ENCODE data around the gene OST4. TPM values are rescaled to one million over a fixed set of nuclear protein-coding genes. Genes with fewer than 3 reads are reported as not detected.

The OST4 gene
- total RNA-seq, 1 donor from 2014 or later = 322 TPM

DNA sequence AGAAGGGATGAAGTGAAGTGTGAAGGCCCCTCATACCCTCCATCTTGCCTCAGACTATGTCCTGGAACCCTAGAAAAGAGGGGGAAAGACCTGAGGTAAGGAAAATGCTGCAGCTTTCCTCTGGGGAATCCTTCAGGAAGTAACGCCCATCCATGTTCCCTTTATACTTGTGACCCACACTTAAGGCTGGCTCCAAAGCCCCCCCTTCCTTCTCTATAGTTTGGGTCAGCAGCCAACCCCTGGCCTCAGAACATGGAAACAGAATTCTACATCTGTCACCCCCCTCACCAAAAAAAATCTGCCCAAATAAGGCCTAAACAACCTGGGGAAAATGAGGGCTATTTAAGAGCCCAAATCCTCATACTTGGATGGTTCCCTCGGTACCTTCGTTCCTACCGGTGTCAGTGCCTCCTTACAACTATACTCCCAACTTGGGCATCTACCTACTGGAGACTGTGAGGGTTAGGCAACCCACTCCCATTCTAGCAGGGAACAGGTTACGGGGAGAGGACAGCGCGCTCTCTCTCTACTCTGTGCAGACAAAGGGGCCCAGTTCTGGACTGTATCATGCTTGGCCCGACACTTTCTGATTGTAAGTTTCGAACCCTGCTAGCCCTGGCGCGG lies 689 bp downstream of the OST4 start:
- Mint-ChIP-seq H3K27me3 (ENCODE audit: insufficient read depth) (peaks cover 2% of the 10 kb centered on the region), H3K27ac (peak overlapping the region; percentile 94), H3K9me3 (no peaks in the 10 kb centered on the region), H3K36me3 (ENCODE audit: low read depth) (peaks cover 40% of the 10 kb centered on the region), H3K4me3 (peak overlapping the region; percentile 99), H3K4me1 (ENCODE audit: low read depth) (peaks cover 84% of the 10 kb centered on the region)
- no peak for DNase-seq (ENCODE audit: low spot score)
- intact Hi-C loops (cut with micrococcal nuclease) = loop anchor here (1.0 to 5.0 kb wide), 9 partner anchors 11 to 357 kb away; partner anchors contain the start of genes AGBL5, ATRAID, GTF3C2 and KHK

DNA sequence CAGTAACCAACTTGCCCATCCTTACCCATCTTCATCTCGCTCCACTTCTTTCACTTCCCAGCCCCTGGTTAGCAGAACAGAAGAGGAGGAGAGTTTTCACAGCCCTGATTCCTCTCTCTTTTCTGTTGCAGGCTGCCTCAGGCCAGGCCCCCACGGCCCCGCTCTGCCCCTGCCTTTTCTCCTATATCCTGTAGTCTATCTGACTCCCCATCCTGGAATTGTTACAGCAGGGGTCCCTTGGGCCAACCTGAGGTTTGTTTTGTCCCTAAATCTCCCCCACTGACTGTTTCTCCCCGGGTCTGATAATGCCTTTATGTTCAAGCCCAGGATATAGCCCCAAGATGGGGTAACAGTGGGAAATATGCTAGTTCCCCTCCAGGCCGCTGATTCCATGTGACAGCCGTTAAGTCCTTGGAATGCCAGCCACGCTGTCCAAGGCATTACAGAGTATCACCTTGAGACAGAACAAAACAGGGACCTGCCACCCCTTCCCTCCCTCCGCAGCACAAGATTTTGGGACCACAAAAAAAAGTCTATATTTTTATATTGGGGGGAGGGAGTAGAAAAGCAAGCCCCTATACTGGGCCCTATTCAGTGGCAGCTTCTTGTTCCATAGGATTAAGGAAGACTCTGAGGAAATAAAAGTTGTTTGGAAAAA lies 1.4 kb downstream of the OST4 start:
- Mint-ChIP-seq H3K4me3 (peak overlapping the region; percentile 99), H3K27me3 (ENCODE audit: insufficient read depth) (peaks cover 2% of the 10 kb centered on the region), H3K9me3 (no peaks in the 10 kb centered on the region), H3K4me1 (ENCODE audit: low read depth) (peaks cover 84% of the 10 kb centered on the region), H3K36me3 (ENCODE audit: low read depth) (peaks cover 43% of the 10 kb centered on the region), H3K27ac (peak overlapping the region; percentile 76)
- intact Hi-C loops (cut with micrococcal nuclease) = loop anchor here (5.0 kb wide), 1 partner anchor 357 kb away; the partner anchor contains the start of gene NRBP1
- DNase-seq (ENCODE audit: low spot score) = no peak

- intact Hi-C loops (cut with micrococcal nuclease) = no loop called here
- H3K4me1 Mint-ChIP-seq (ENCODE audit: low read depth) = peaks cover 77% of the 10 kb centered on the region
- H3K27ac Mint-ChIP-seq = peak overlapping the region; percentile 59
- peaks cover 43% of the 10 kb centered on the region for H3K36me3 Mint-ChIP-seq (ENCODE audit: low read depth)
- H3K9me3 Mint-ChIP-seq = no peaks in the 10 kb centered on the region
- peak overlapping the region; percentile 99 for H3K4me3 Mint-ChIP-seq
- no peak for DNase-seq (ENCODE audit: low spot score)
- H3K27me3 Mint-ChIP-seq (ENCODE audit: insufficient read depth) = peaks cover 2% of the 10 kb centered on the region
Measured at GRCh38 chr2:27069436-27069835, 2.0 kb downstream of the OST4 start.

DNA sequence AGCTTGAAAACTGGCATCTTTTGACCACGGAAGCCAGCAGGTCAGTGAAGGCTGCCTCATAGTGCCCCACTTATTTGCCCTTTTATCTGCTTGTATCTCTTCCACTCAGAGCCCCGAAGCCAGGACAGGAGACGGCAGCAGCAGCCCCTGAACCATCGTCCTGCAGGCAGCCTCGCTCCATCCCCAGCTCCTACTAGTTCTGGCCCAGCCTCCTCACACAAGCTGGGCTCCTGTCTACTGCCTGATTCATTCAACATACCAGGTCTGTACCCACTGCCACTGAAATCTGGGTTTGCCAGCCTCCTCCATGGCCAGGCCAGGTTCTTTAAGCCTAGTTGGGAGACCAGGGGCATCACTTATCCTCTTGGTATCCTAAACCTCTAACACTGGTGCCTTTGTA lies 4.1 kb downstream of the OST4 start:
- peaks cover 58% of the 10 kb centered on the region for H3K4me1 Mint-ChIP-seq (ENCODE audit: low read depth)
- peaks cover 2% of the 10 kb centered on the region for H3K27me3 Mint-ChIP-seq (ENCODE audit: insufficient read depth)
- intact Hi-C loops (cut with micrococcal nuclease) = no loop called here
- H3K36me3 Mint-ChIP-seq (ENCODE audit: low read depth) = peaks cover 50% of the 10 kb centered on the region
- DNase-seq (ENCODE audit: low spot score) = no peak
- no peak overlapping the region for H3K4me3 Mint-ChIP-seq
- H3K9me3 Mint-ChIP-seq = no peaks in the 10 kb centered on the region
- no peak overlapping the region for H3K27ac Mint-ChIP-seq

DNA sequence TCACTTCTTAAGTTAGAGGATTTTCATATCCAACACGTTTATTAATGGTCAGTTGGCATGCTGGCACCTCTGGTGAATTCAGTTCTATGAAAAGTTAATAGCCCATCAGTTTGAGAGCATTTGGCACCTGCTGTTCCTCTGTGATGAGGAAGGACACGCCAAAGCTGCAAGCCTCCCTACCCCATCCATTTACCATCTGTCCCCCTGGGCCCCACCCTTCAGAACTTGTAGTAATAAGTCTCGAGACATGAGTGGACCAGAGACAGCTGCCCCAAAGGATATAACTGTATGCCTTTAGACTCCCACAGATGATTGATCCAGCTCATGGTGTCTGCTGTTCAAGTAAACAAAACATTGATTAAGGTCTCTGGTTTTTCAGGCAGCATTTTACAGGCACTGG lies 6.3 kb downstream of the OST4 start:
- intact Hi-C loops (cut with micrococcal nuclease) = no loop called here
- Mint-ChIP-seq H3K27ac (no peak overlapping the region), H3K4me3 (no peak overlapping the region), H3K36me3 (ENCODE audit: low read depth) (peaks cover 50% of the 10 kb centered on the region), H3K9me3 (no peaks in the 10 kb centered on the region), H3K4me1 (ENCODE audit: low read depth) (peaks cover 43% of the 10 kb centered on the region), H3K27me3 (ENCODE audit: insufficient read depth) (no peaks in the 10 kb centered on the region)
- no peak for DNase-seq (ENCODE audit: low spot score)

DNA sequence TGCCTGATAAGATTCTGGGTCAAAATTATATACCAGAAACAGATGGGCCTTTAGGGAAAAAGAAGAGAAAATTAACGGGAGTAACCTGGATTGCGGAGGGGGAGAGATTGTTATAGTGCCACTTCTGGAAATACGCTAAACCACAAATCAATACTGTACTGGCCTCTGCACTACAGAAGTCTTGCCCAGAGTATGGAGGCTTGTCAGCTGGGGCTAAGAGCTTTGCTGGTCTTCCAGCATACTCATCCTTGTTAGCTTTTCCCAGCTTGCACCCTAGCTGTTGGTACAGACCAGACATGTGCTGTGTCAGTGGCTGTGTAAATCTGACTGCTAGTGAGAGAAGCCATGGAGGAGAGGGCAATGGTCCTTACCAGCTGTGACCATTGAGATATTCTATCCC lies 11.1 kb downstream of the OST4 start:
- Mint-ChIP-seq H3K27ac (no peak overlapping the region), H3K9me3 (no peaks in the 10 kb centered on the region)

GRCh38 chr2:27059141-27059820 lies 12.2 kb downstream of the OST4 start:
- no peaks in the 10 kb centered on the region for H3K4me1 Mint-ChIP-seq (ENCODE audit: low read depth)
- no peak overlapping the region for H3K4me3 Mint-ChIP-seq
- DNase-seq (ENCODE audit: low spot score) = no peak
- H3K36me3 Mint-ChIP-seq (ENCODE audit: low read depth) = peaks cover 43% of the 10 kb centered on the region
- H3K27ac Mint-ChIP-seq = no peak overlapping the region
- intact Hi-C loops (cut with micrococcal nuclease) = no loop called here
- H3K9me3 Mint-ChIP-seq = no peaks in the 10 kb centered on the region
- no peaks in the 10 kb centered on the region for H3K27me3 Mint-ChIP-seq (ENCODE audit: insufficient read depth)

More for the DNA sequence above, 11.1 kb downstream of the OST4 start:
- H3K4me3 Mint-ChIP-seq = no peak overlapping the region
- no peaks in the 10 kb centered on the region for H3K27me3 Mint-ChIP-seq (ENCODE audit: insufficient read depth)
- H3K36me3 Mint-ChIP-seq (ENCODE audit: low read depth) = peaks cover 35% of the 10 kb centered on the region
- peaks cover 2% of the 10 kb centered on the region for H3K4me1 Mint-ChIP-seq (ENCODE audit: low read depth)
- intact Hi-C loops (cut with micrococcal nuclease) = no loop called here
- DNase-seq (ENCODE audit: low spot score) = no peak

DNA sequence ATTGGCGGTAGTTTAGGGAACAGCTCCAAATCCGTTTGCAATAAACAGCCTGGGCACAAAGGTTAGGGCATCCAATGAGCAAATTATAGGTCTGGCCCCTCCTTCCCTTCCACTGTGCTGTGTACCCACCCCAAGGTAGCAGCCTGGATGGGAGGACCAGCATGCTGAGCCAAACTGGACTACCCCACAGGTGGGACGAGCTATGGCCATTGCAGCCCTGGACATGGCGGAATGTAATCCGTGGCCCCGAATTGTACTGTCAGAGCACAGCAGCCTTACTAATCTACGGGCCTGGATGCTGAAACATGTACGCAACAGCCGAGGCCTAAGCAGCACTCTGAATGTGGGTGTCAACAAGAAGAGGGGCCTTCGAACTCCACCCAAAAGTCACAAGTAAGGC lies 13.2 kb downstream of the OST4 start:
- no peaks in the 10 kb centered on the region for H3K9me3 Mint-ChIP-seq
- intact Hi-C loops (cut with micrococcal nuclease) = no loop called here
- H3K27ac Mint-ChIP-seq = no peak overlapping the region
- no peaks in the 10 kb centered on the region for H3K27me3 Mint-ChIP-seq (ENCODE audit: insufficient read depth)
- peaks cover 43% of the 10 kb centered on the region for H3K36me3 Mint-ChIP-seq (ENCODE audit: low read depth)
- DNase-seq (ENCODE audit: low spot score) = no peak
- H3K4me3 Mint-ChIP-seq = no peak overlapping the region
- H3K4me1 Mint-ChIP-seq (ENCODE audit: low read depth) = peaks cover under 1% of the 10 kb centered on the region

GRCh38 chr2:27057184-27057583 lies 14.3 kb downstream of the OST4 start:
- Mint-ChIP-seq H3K4me1 (ENCODE audit: low read depth) (peaks cover 11% of the 10 kb centered on the region), H3K9me3 (no peaks in the 10 kb centered on the region), H3K27ac (no peak overlapping the region), H3K4me3 (no peak overlapping the region), H3K36me3 (ENCODE audit: low read depth) (peaks cover 36% of the 10 kb centered on the region), H3K27me3 (ENCODE audit: insufficient read depth) (no peaks in the 10 kb centered on the region)
- DNase-seq (ENCODE audit: low spot score) = no peak
- intact Hi-C loops (cut with micrococcal nuclease) = no loop called here

- no peaks in the 10 kb centered on the region for H3K9me3 Mint-ChIP-seq
- no peak for DNase-seq (ENCODE audit: low spot score)
- H3K27me3 Mint-ChIP-seq (ENCODE audit: insufficient read depth) = peaks cover 7% of the 10 kb centered on the region
- H3K4me3 Mint-ChIP-seq = no peak overlapping the region
- peaks cover 25% of the 10 kb centered on the region for H3K4me1 Mint-ChIP-seq (ENCODE audit: low read depth)
- peaks cover 34% of the 10 kb centered on the region for H3K36me3 Mint-ChIP-seq (ENCODE audit: low read depth)
- intact Hi-C loops (cut with micrococcal nuclease) = loop anchor here (5.0 kb wide), 2 partner anchors 78 to 303 kb away; partner anchors contain the start of genes GTF3C2 and PREB
- H3K27ac Mint-ChIP-seq = no peak overlapping the region
Measured at GRCh38 chr2:27054721-27055120, 16.7 kb downstream of the OST4 start.

- H3K4me3 Mint-ChIP-seq = peak overlapping the region; percentile 1
- H3K36me3 Mint-ChIP-seq (ENCODE audit: low read depth) = peaks cover 29% of the 10 kb centered on the region
- peaks cover 31% of the 10 kb centered on the region for H3K4me1 Mint-ChIP-seq (ENCODE audit: low read depth)
- intact Hi-C loops (cut with micrococcal nuclease) = loop anchor here (5.0 kb wide), 2 partner anchors 79 to 304 kb away; partner anchors contain the start of genes GTF3C2 and PREB
- no peak for DNase-seq (ENCODE audit: low spot score)
- no peaks in the 10 kb centered on the region for H3K9me3 Mint-ChIP-seq
- peaks cover 7% of the 10 kb centered on the region for H3K27me3 Mint-ChIP-seq (ENCODE audit: insufficient read depth)
- H3K27ac Mint-ChIP-seq = no peak overlapping the region
Measured at GRCh38 chr2:27053776-27054175, 17.7 kb downstream of the OST4 start.

DNA sequence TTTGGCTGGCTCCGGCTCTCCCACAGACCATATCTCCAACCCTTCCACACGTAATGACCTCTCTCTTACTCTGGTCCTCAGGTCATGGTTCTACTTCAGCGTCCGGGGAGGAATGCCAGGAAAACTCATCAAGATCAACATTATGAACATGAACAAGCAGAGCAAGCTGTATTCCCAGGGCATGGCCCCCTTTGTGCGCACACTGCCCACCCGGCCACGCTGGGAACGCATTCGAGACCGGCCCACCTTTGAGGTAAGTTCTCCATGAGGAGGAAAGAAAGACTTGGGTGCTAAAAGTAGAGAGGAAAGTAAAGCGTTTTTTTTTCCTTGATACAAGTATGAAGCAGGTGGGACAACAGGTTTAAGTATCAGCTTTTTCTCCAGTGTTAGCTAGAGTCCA lies 18.1 kb downstream of the OST4 start:
- Mint-ChIP-seq H3K4me3 (peak overlapping the region; percentile 91), H3K27ac (no peak overlapping the region), H3K36me3 (ENCODE audit: low read depth) (peaks cover 30% of the 10 kb centered on the region), H3K4me1 (ENCODE audit: low read depth) (peaks cover 31% of the 10 kb centered on the region), H3K9me3 (no peaks in the 10 kb centered on the region), H3K27me3 (ENCODE audit: insufficient read depth) (peaks cover 7% of the 10 kb centered on the region)
- intact Hi-C loops (cut with micrococcal nuclease) = loop anchor here (5.0 kb wide), 2 partner anchors 79 to 304 kb away; partner anchors contain the start of genes GTF3C2 and PREB
- DNase-seq (ENCODE audit: low spot score) = no peak
